Ishikawa (cell line): Measurements from ENCODE around the gene SH3BP2.

ENCODE experiments used
- EP300 ChIP-seq: IDR thresholded peaks from 2 replicates; pipeline ENCODE4 v1.6.1; 2012; ENCODE audit warnings: borderline replicate concordance
- RAD21 ChIP-seq: IDR thresholded peaks from 2 replicates; pipeline ENCODE4 v1.6.1; 2012; ENCODE audit warnings: low read depth
- TAF1 ChIP-seq: IDR thresholded peaks from 2 replicates; pipeline ENCODE4 v1.6.1; 2012; ENCODE audit warnings: low read depth, mild to moderate bottlenecking
- TF ChIP-seq, protein P1 (sequence below): IDR thresholded peaks from 2 replicates; pipeline ENCODE4 v1.6.1; 2012; ENCODE audit warnings: low read depth, mild to moderate bottlenecking

DNA sequence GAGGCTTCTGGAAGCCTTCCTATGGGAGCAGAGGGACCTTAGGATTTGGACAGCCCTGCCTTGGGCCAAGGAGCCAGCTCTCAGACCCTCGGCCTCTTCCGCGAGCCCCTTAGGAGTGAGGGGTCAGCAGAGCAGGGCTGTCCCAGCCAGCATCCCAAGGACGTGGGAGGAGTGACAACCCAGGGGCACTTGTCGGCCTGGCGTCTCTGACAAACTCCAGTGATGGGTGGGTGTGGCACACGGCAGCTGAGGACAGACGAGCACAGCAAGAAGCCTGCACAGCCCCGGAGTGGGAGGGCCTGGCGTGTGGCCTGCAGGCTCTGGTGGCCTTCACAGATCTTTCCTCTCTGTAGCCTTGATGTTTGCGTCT is 25.2 kb upstream of the SH3BP2 start:
- TF ChIP-seq TAF1 (no peak), RAD21 (no peak), EP300 (no peak)
- TF ChIP-seq, protein P1, sequence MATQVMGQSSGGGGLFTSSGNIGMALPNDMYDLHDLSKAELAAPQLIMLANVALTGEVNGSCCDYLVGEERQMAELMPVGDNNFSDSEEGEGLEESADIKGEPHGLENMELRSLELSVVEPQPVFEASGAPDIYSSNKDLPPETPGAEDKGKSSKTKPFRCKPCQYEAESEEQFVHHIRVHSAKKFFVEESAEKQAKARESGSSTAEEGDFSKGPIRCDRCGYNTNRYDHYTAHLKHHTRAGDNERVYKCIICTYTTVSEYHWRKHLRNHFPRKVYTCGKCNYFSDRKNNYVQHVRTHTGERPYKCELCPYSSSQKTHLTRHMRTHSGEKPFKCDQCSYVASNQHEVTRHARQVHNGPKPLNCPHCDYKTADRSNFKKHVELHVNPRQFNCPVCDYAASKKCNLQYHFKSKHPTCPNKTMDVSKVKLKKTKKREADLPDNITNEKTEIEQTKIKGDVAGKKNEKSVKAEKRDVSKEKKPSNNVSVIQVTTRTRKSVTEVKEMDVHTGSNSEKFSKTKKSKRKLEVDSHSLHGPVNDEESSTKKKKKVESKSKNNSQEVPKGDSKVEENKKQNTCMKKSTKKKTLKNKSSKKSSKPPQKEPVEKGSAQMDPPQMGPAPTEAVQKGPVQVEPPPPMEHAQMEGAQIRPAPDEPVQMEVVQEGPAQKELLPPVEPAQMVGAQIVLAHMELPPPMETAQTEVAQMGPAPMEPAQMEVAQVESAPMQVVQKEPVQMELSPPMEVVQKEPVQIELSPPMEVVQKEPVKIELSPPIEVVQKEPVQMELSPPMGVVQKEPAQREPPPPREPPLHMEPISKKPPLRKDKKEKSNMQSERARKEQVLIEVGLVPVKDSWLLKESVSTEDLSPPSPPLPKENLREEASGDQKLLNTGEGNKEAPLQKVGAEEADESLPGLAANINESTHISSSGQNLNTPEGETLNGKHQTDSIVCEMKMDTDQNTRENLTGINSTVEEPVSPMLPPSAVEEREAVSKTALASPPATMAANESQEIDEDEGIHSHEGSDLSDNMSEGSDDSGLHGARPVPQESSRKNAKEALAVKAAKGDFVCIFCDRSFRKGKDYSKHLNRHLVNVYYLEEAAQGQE = no peak
